ENCODE results near the gene ARHGEF37.

Gene ARHGEF37

GRCh38 chr5:149603920-149604319 is 22.6 kb downstream of the ARHGEF37 start:
- no peak for DNase-seq

- no peak for DNase-seq
Observed at GRCh38 chr5:149604321-149604720, 23.0 kb downstream of the ARHGEF37 start.

GRCh38 chr5:149605354-149605997 is 24.2 kb downstream of the ARHGEF37 start:
- DNase-seq, result no peak

- DNase-seq, result no peak
Observed at GRCh38 chr5:149605998-149606724, 24.9 kb downstream of the ARHGEF37 start.

GRCh38 chr5:149608936-149609545 is 27.7 kb downstream of the ARHGEF37 start:
- DNase-seq, result no peak

GRCh38 chr5:149609640-149610219 is 28.4 kb downstream of the ARHGEF37 start:
- no peak for DNase-seq

GRCh38 chr5:149610589-149611255 is 29.4 kb downstream of the ARHGEF37 start:
- no peak for DNase-seq

- no peak for DNase-seq
Observed at GRCh38 chr5:149611326-149611725, 30.0 kb downstream of the ARHGEF37 start.

GRCh38 chr5:149614034-149614907 is 33.0 kb downstream of the ARHGEF37 start:
- DNase-seq, result no peak

GRCh38 chr5:149615976-149616375 is 34.7 kb downstream of the ARHGEF37 start:
- DNase-seq, result no peak

- DNase-seq, result no peak
Observed at GRCh38 chr5:149616727-149617285, 35.5 kb downstream of the ARHGEF37 start.

GRCh38 chr5:149617760-149618306 is 36.5 kb downstream of the ARHGEF37 start:
- DNase-seq, result no peak

- peak; percentile 8 to 59 for DNase-seq
Observed at GRCh38 chr5:149618581-149619248, 37.4 kb downstream of the ARHGEF37 start.

- no peak for DNase-seq
Observed at GRCh38 chr5:149621415-149622098, 40.3 kb downstream of the ARHGEF37 start.

- no peak for DNase-seq
Observed at GRCh38 chr5:149622466-149622865, 41.2 kb downstream of the ARHGEF37 start.

GRCh38 chr5:149623473-149623872 is 42.2 kb downstream of the ARHGEF37 start:
- no peak for DNase-seq

GRCh38 chr5:149627070-149627469 is 45.8 kb downstream of the ARHGEF37 start:
- DNase-seq, result no peak

GRCh38 chr5:149628221-149628620 is 46.9 kb downstream of the ARHGEF37 start:
- DNase-seq, result no peak

GRCh38 chr5:149628846-149629388 is 47.6 kb downstream of the ARHGEF37 start:
- no peak for DNase-seq

GRCh38 chr5:149629421-149629820 is 48.1 kb downstream of the ARHGEF37 start:
- DNase-seq, result no peak
